Activated CD8-positive, alpha-beta memory T cell treated with anti-CD3 and anti-CD28 coated beads for 24 hours (primary cell): ENCODE data around the gene YBEY.

Experiments
- DNase-seq: peaks from one replicate; pipeline ENCODE4 v3.0.0-alpha.2; 2020

YBEY gene

GRCh38 chr21:46334351-46335140 is 48.4 kb downstream of the YBEY start:
- no peak for DNase-seq

- DNase-seq, result no peak
These were observed 50.5 kb downstream of the YBEY start for GRCh38 chr21:46336603-46337002.

GRCh38 chr21:46340998-46341397 is 54.9 kb downstream of the YBEY start:
- no peak for DNase-seq

GRCh38 chr21:46344219-46344915 is 58.2 kb downstream of the YBEY start:
- DNase-seq, result no peak

GRCh38 chr21:46345861-46346260 is 59.7 kb downstream of the YBEY start:
- DNase-seq, result no peak

- no peak for DNase-seq
These were observed 60.4 kb downstream of the YBEY start for GRCh38 chr21:46346296-46347202.

- no peak for DNase-seq
These were observed 61.0 kb downstream of the YBEY start for GRCh38 chr21:46347203-46347550.
